HepG2 (cell line): ENCODE measurements around the gene KRT73.

Source experiments
- CREB1 ChIP-seq, 2 experiments: fragments of 450-650 bp in 1 of 2; IDR thresholded peaks; 2 replicates each; pipeline ENCODE4 v1.6.1; 2016 to 2017; ENCODE audit warnings: control low read depth in 1 of 2, mild to moderate bottlenecking in 1 of 2, missing compliant biosample characterization in 1 of 2, missing genetic modification characterization in 1 of 2
- FOXK2 ChIP-seq: fragments of 450-650 bp; IDR thresholded peaks from 2 replicates; pipeline ENCODE4 v1.6.1; 2016
- GATA4 ChIP-seq: sonication (generic); IDR thresholded peaks from 2 replicates; pipeline ENCODE4 v1.6.1; 2016; ENCODE audit warnings: antibody characterized with exemption, low read depth, borderline replicate concordance
- HNRNPLL ChIP-seq: fragments of 200-400 bp; formaldehyde crosslinking; IDR thresholded peaks from 2 replicates; pipeline ENCODE4 v1.6.1; 2017; ENCODE audit warnings: mild to moderate bottlenecking, low read depth, low read length; ENCODE audit not compliant: poor library complexity, severe bottlenecking
- NR2C2 ChIP-seq: sonication (generic); formaldehyde crosslinking; IDR thresholded peaks from 2 replicates; pipeline ENCODE4 v1.4.0; 2020; ENCODE audit warnings: missing genetic modification reagents, mild to moderate bottlenecking, moderate library complexity, borderline replicate concordance
- PAWR ChIP-seq: sonication (generic); formaldehyde crosslinking; IDR thresholded peaks from 2 replicates; pipeline ENCODE4 v1.4.0; 2020; ENCODE audit warnings: missing genetic modification reagents, mild to moderate bottlenecking, borderline replicate concordance
- POLR2A ChIP-seq, 2 experiments: IDR thresholded peaks; 2 replicates each; pipeline ENCODE4 v1.6.1; 2011; ENCODE audit warnings: low read depth in 2 of 2, low read length in 2 of 2, mild to moderate bottlenecking in 1 of 2, moderate library complexity in 1 of 2; ENCODE audit not compliant: insufficient read depth in 1 of 2
- SIN3A ChIP-seq: IDR thresholded peaks from 2 replicates; pipeline ENCODE4 v1.6.1; 2011; ENCODE audit warnings: low read depth, mild to moderate bottlenecking, control low read depth, low read length, borderline replicate concordance
- ZNF225 ChIP-seq: sonication (generic); formaldehyde crosslinking; IDR thresholded peaks from 2 replicates; pipeline ENCODE4 v1.4.0; 2020; ENCODE audit warnings: mild to moderate bottlenecking, missing genetic modification reagents
- TF ChIP-seq, protein P1 (sequence below): sonication (generic); formaldehyde crosslinking; IDR thresholded peaks from 2 replicates; pipeline ENCODE4 v1.5.0; 2020; ENCODE audit warnings: mild to moderate bottlenecking, missing genetic modification reagents, moderate library complexity

DNA sequence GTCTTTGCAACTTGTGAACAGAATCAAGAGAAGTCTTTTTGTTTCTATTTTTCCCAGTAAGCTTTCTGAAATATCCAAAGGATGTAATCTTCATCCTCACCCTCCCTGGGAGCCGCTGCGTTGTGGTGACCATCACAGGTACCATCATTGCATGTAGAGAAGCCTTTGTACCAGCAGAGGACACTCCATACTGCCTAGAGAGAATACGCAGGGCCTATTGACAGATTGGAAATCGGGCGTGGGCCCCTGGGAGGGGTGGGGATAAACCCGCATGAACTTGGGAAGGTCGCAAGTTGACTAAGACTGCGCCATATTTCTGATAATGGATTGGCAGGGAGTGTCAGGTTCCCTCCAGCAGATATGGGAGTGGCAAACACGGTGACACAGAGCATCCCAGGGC is 49.1 kb upstream of the KRT73 start:
- TF ChIP-seq SIN3A, result no peak
- TF ChIP-seq POLR2A (IDR thresholded peaks at IDR 0.05; ENCODE audit: insufficient read depth in 1 of 2, low read depth in 2 of 2, low read length in 2 of 2), result no peak
- TF ChIP-seq ZNF225 (CRISPR knock-in tag), result no peak
- TF ChIP-seq HNRNPLL, result no peak
- TF ChIP-seq GATA4, result no peak
- TF ChIP-seq, protein P1, sequence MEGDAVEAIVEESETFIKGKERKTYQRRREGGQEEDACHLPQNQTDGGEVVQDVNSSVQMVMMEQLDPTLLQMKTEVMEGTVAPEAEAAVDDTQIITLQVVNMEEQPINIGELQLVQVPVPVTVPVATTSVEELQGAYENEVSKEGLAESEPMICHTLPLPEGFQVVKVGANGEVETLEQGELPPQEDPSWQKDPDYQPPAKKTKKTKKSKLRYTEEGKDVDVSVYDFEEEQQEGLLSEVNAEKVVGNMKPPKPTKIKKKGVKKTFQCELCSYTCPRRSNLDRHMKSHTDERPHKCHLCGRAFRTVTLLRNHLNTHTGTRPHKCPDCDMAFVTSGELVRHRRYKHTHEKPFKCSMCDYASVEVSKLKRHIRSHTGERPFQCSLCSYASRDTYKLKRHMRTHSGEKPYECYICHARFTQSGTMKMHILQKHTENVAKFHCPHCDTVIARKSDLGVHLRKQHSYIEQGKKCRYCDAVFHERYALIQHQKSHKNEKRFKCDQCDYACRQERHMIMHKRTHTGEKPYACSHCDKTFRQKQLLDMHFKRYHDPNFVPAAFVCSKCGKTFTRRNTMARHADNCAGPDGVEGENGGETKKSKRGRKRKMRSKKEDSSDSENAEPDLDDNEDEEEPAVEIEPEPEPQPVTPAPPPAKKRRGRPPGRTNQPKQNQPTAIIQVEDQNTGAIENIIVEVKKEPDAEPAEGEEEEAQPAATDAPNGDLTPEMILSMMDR (CRISPR knock-in tag), result 0 out of 2 replicates have a peak, but pooled peaks have one; percentile 3
- TF ChIP-seq NR2C2 (CRISPR knock-in tag), result no peak
- TF ChIP-seq FOXK2, result no peak
- no peak for TF ChIP-seq PAWR (CRISPR knock-in tag)
- TF ChIP-seq CREB1 (IDR thresholded peaks at IDR 0.05), result no peak
- no peak for TF ChIP-seq CREB1 (CRISPR knock-in tag; IDR thresholded peaks at IDR 0.05)
